Type B pancreatic cell (in vitro differentiated cells): Measurements from ENCODE around the gene COP1. TPM values are rescaled to one million over a fixed set of nuclear protein-coding genes. Genes with fewer than 3 reads are reported as not detected.

Experiments
- DNase-seq: peaks from one replicate; pipeline ENCODE4 v3.0.0; 2021; ENCODE audit warnings: mixed read lengths; ENCODE audit not compliant: unreplicated experiment; ENCODE audit errors: extremely low spot score
- H3K27ac Mint-ChIP-seq: 2 replicates; pipeline ENCODE4 v1.8.0; 2021; ENCODE audit warnings: mild to moderate bottlenecking, mixed read lengths
- H3K27me3 Mint-ChIP-seq: 2 replicates; pipeline ENCODE4 v1.8.0; 2021; ENCODE audit warnings: mixed read lengths
- H3K36me3 Mint-ChIP-seq: 2 replicates; pipeline ENCODE4 v1.8.0; 2021; ENCODE audit warnings: mixed read lengths
- H3K4me1 Mint-ChIP-seq: one replicate; pipeline ENCODE4 v1.8.0; 2021; ENCODE audit warnings: mixed read lengths; ENCODE audit not compliant: unreplicated experiment
- H3K4me3 Mint-ChIP-seq: 2 replicates; pipeline ENCODE4 v1.8.0; 2021; ENCODE audit warnings: mild to moderate bottlenecking, mixed read lengths
- H3K9me3 Mint-ChIP-seq: 2 replicates; pipeline ENCODE4 v1.8.0; 2021; ENCODE audit warnings: mixed read lengths
- CTCF ChIP-seq: fragments of 200-600 bp; sonication (generic); conservative IDR thresholded peaks from 2 replicates; pipeline ENCODE4 v1.5.0; 2021; ENCODE audit warnings: antibody characterized with exemption, mild to moderate bottlenecking
- total RNA-seq: library from RNA; stranded (reverse); gene quantifications from 2 replicates; pipeline ENCODE4 v1.2.1, GENCODE V29; 2021; ENCODE audit warnings: low replicate concordance

Gene COP1
- total RNA-seq, 1 donor from 2014 or later: 43.9 TPM

DNA sequence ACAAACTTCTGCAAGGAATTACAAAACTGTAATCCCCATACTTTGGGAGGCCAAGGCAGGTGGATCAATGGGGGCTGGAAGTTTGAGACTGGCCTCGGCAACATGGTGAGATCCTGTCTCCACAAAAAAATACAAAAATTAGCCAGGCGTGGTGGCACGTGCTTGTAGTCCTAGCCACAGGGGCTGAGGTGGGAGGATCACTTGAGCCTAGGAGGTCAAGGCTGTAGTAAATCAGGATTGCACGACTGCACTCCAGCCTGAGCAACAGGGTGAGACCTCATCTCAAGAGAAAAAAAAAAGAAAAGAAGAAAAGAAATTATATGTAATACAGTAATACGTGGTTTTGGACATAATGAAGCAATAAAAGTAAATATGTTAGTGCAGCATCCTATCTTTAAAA, 138.2 kb downstream of the COP1 start:
- TF ChIP-seq CTCF: no peak
- Mint-ChIP-seq H3K4me1 (peaks cover 4% of the 10 kb centered on the region), H3K27ac (no peak overlapping the region)

GRCh38 chr1:176068256-176068655, 138.8 kb downstream of the COP1 start:
- no peak for DNase-seq
- Mint-ChIP-seq H3K9me3 (no peaks in the 10 kb centered on the region), H3K36me3 (peaks cover 30% of the 10 kb centered on the region), H3K27me3 (no peaks in the 10 kb centered on the region), H3K4me3 (no peak overlapping the region), H3K27ac (peak overlapping the region; percentile 29), H3K4me1 (peaks cover under 1% of the 10 kb centered on the region)
- no peak for TF ChIP-seq CTCF

More for the DNA sequence above, 138.2 kb downstream of the COP1 start:
- H3K36me3 Mint-ChIP-seq: peaks cover 30% of the 10 kb centered on the region
- DNase-seq: no peak
- H3K9me3 Mint-ChIP-seq: no peaks in the 10 kb centered on the region
- H3K27me3 Mint-ChIP-seq: no peaks in the 10 kb centered on the region
- H3K4me3 Mint-ChIP-seq: no peak overlapping the region

GRCh38 chr1:176066709-176067108, 140.4 kb downstream of the COP1 start:
- no peak for TF ChIP-seq CTCF
- no peaks in the 10 kb centered on the region for H3K9me3 Mint-ChIP-seq
- no peak overlapping the region for H3K27ac Mint-ChIP-seq
- H3K4me3 Mint-ChIP-seq: no peak overlapping the region
- H3K27me3 Mint-ChIP-seq: no peaks in the 10 kb centered on the region
- peaks cover 29% of the 10 kb centered on the region for H3K36me3 Mint-ChIP-seq
- H3K4me1 Mint-ChIP-seq: no peaks in the 10 kb centered on the region
- no peak for DNase-seq

DNA sequence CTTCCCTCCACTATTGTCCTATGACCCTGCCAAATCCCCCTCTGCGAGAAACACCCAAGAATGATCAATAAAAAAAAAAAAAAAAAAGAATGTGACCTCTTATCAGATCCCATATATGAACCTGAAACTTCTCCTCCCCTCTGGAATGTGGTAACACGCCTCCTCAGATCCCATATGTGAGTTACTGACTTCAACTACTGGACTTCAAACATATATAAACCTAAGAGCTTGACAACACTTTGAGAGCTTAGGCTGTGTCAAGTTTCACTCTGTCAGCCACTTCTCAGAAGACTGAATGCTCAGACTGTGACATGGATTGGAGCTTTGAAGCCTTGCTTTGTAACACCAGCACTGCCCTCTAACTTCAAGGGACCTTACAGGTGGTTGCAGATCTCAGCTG, 148.4 kb downstream of the COP1 start:
- Mint-ChIP-seq H3K9me3 (no peaks in the 10 kb centered on the region), H3K27me3 (no peaks in the 10 kb centered on the region), H3K36me3 (peaks cover 12% of the 10 kb centered on the region), H3K4me3 (peak overlapping the region; percentile 45), H3K4me1 (peaks cover 5% of the 10 kb centered on the region), H3K27ac (peak overlapping the region; percentile 57)
- no peak for DNase-seq
- no peak for TF ChIP-seq CTCF

GRCh38 chr1:176056312-176056711, 150.8 kb downstream of the COP1 start:
- no peaks in the 10 kb centered on the region for H3K9me3 Mint-ChIP-seq
- no peak for DNase-seq
- H3K4me1 Mint-ChIP-seq: peaks cover 5% of the 10 kb centered on the region
- no peaks in the 10 kb centered on the region for H3K27me3 Mint-ChIP-seq
- no peak overlapping the region for H3K27ac Mint-ChIP-seq
- H3K4me3 Mint-ChIP-seq: no peak overlapping the region
- TF ChIP-seq CTCF: no peak
- H3K36me3 Mint-ChIP-seq: peaks cover 12% of the 10 kb centered on the region

GRCh38 chr1:176055398-176055797, 151.7 kb downstream of the COP1 start:
- H3K36me3 Mint-ChIP-seq: peaks cover 12% of the 10 kb centered on the region
- TF ChIP-seq CTCF: no peak
- H3K9me3 Mint-ChIP-seq: no peaks in the 10 kb centered on the region
- no peaks in the 10 kb centered on the region for H3K27me3 Mint-ChIP-seq
- H3K4me3 Mint-ChIP-seq: no peak overlapping the region
- peaks cover 5% of the 10 kb centered on the region for H3K4me1 Mint-ChIP-seq
- no peak for DNase-seq
- H3K27ac Mint-ChIP-seq: no peak overlapping the region
